Liver (tissue), 3 donors: ENCODE measurements around the gene PTPRQ.

Experiments used
- ATF3 ChIP-seq: IDR thresholded peaks from 2 replicates; pipeline ENCODE4 v1.6.1; 2016; ENCODE audit warnings: antibody characterized with exemption
- CTCF ChIP-seq: fragments of 150-350 bp; IDR thresholded peaks from 2 replicates; pipeline ENCODE4 v1.5.1; 2017; ENCODE audit warnings: improper control_type of control experiment, low read depth, low read length; ENCODE audit not compliant: missing input control
- FOXA1 ChIP-seq: IDR thresholded peaks from 2 replicates; pipeline ENCODE4 v1.6.1; 2016; ENCODE audit warnings: antibody characterized with exemption
- SP1 ChIP-seq: IDR thresholded peaks from 2 replicates; pipeline ENCODE4 v1.6.1; 2018; ENCODE audit warnings: antibody characterized with exemption, mild to moderate bottlenecking
- donor health status: healthy.
- donor health status: healthy.

GRCh38 chr12:80531646-80532045 is 87.6 kb downstream of the PTPRQ start:
- TF ChIP-seq CTCF (no peak), FOXA1 (no peak), SP1 (no peak), ATF3 (no peak)
